ENCODE data around the gene ARHGEF5.

- TF ChIP-seq POLR2AphosphoS5 (IDR thresholded peaks at IDR 0.05; ENCODE audit: low read depth) (no peak), CTCF (IDR thresholded peaks at IDR 0.05; ENCODE audit: insufficient read depth, low read length) (no peak), REST (IDR thresholded peaks at IDR 0.05; ENCODE audit: insufficient replicate concordance, low read depth) (no peak)
Observed at GRCh38 chr7:144403649-144404061, 48.5 kb downstream of the ARHGEF5 start, which contains the start of gene NOBOX.
